Natural killer cell (primary cell): ENCODE measurements around the gene SERINC4. TPM values are rescaled to one million over a fixed set of nuclear protein-coding genes. Genes with fewer than 3 reads are reported as not detected.
A peak's percentile ranks its signal among the peaks of the same experiment; 100 is the strongest.
"Not testable (repeated sequence)": the region's sequence is repeated elsewhere in the genome, so short reads cannot be mapped to it uniquely, and the experiment has no call there.

ENCODE experiments used
- ATAC-seq, 3 donors: fragments of 150-1000 bp in 2 of 3; fragments of 200-7000 bp in 1 of 3; cut with Tn5 transposase; 1 replicate in 1 of 3; 2 replicates in 2 of 3; pipeline ENCODE4 v1.10.0; 2021; ENCODE audit warnings: mild to moderate bottlenecking in 2 of 3, moderate library complexity in 2 of 3
- DNase-seq, 2 donors: peaks; one replicate each; pipeline versions ENCODE4 v3.0.0 to v3.0.0-alpha.2; 2013 to 2021; ENCODE audit warnings: mixed read lengths in 1 of 2
- H3K27ac ChIP-seq: one replicate; pipeline ENCODE4 v1.5.1; 2013; ENCODE audit warnings: mild to moderate bottlenecking, low read length
- H3K27me3 ChIP-seq: one replicate; pipeline ENCODE4 v1.6.1; 2013; ENCODE audit warnings: low read length; ENCODE audit not compliant: control insufficient read depth, insufficient read depth
- H3K36me3 ChIP-seq: one replicate; pipeline ENCODE4 v1.6.1; 2013; ENCODE audit warnings: low read length; ENCODE audit not compliant: control insufficient read depth, insufficient read depth
- H3K4me1 ChIP-seq: one replicate; pipeline ENCODE4 v1.6.1; 2013; ENCODE audit warnings: low read length; ENCODE audit not compliant: control insufficient read depth, insufficient read depth
- H3K4me3 ChIP-seq: one replicate; pipeline ENCODE4 v1.5.1; 2013; ENCODE audit warnings: low read length
- H3K9me3 ChIP-seq: one replicate; pipeline ENCODE4 v1.6.1; 2013; ENCODE audit warnings: low read length; ENCODE audit not compliant: control insufficient read depth, insufficient read depth
- H3K27ac Mint-ChIP-seq, 2 donors: one replicate each; pipeline ENCODE4 v1.8.0; 2022; ENCODE audit warnings: mild to moderate bottlenecking in 2 of 2, mixed read lengths in 2 of 2, moderate library complexity in 1 of 2
- H3K27me3 Mint-ChIP-seq, 2 donors: one replicate each; pipeline ENCODE4 v1.8.0; 2022; ENCODE audit warnings: low read depth in 2 of 2, mixed read lengths in 2 of 2
- H3K36me3 Mint-ChIP-seq: one replicate; pipeline ENCODE4 v1.8.0; 2022; ENCODE audit warnings: mixed read lengths
- H3K4me1 Mint-ChIP-seq, 2 donors: one replicate each; pipeline ENCODE4 v1.8.0; 2022; ENCODE audit warnings: mixed read lengths in 2 of 2
- H3K4me3 Mint-ChIP-seq: one replicate; pipeline ENCODE4 v1.8.0; 2022; ENCODE audit warnings: mild to moderate bottlenecking, moderate library complexity, mixed read lengths
- H3K9me3 Mint-ChIP-seq, 2 donors: one replicate each; pipeline ENCODE4 v1.8.0; 2022; ENCODE audit warnings: mixed read lengths in 2 of 2
- CTCF ChIP-seq: fragments of 200-600 bp; IDR thresholded peaks from one replicate; pipeline ENCODE4 v1.8.0; 2022; ENCODE audit warnings: antibody characterized with exemption
- WGBS: methylation state at CpG from one replicate; pipeline ENCODE4 v1.1.7; 2013; ENCODE audit warnings: missing lambda C conversion rate; ENCODE audit not compliant: insufficient coverage; 5-methylcytosine and 5-hydroxymethylcytosine counted together
- intact Hi-C: fragments of 100-400 bp; cut with micrococcal nuclease; formaldehyde crosslinking; loops from one replicate; pipeline ENCODE4 v1.14.2; 2022
- total RNA-seq, 4 donors: library from RNA; stranded (reverse); fragments of 120-200 nt in 1 of 4; gene quantifications; one replicate each; pipeline versions ENCODE4 v1.2.3 to v1.2.4, GENCODE V29; 2013 to 2022

SERINC4 gene
- total RNA-seq, 3 donors from 2014 or later (not counting 1 experiment from before 2014, with no cell fraction given) = 0.18 to 0.25 TPM; not detected in 1

- no peak for TF ChIP-seq CTCF
These were observed 28.1 kb upstream of the SERINC4 start for GRCh38 chr15:43828061-43828657.

GRCh38 chr15:43826508-43827341, 26.7 kb upstream of the SERINC4 start, which contains the start of gene WDR76:
TSS of gene WDR76 (plus strand) at chr15:43827002. CDS start at chr15:43827033, 31 bp downstream.
- Histone ChIP-seq H3K27ac (peak within 1 kb of the TSS; percentile 85), H3K4me3 (peak within 1 kb of the TSS; percentile 58), H3K4me1 (peaks cover 34% of the 10 kb centered on the region), H3K36me3 (peaks cover 3% of the 10 kb centered on the region), H3K27me3 (no peaks in the 10 kb centered on the region), H3K9me3 (no peaks in the 10 kb centered on the region)
- no peaks in the 10 kb centered on the region for H3K27me3 Mint-ChIP-seq
- DNase-seq = peak; percentile 68 to 85
- no peak for TF ChIP-seq CTCF
- peak; percentile 67 to 76 (median 70) for ATAC-seq
- WGBS = 7% methylated on average over 47 of the region's 48 CpGs
- peak within 1 kb of the TSS; percentile 86 to 99 for H3K27ac Mint-ChIP-seq
- H3K36me3 Mint-ChIP-seq = no peaks in the 10 kb centered on the region
- H3K4me3 Mint-ChIP-seq = peak within 1 kb of the TSS; percentile 90
- H3K4me1 Mint-ChIP-seq = peaks cover 33 to 41% of the 10 kb centered on the region in 2 donors
- intact Hi-C loops = no loop called here
- no peaks in the 10 kb centered on the region for H3K9me3 Mint-ChIP-seq

More at GRCh38 chr15:43828061-43828657, 28.1 kb upstream of the SERINC4 start:
- H3K27ac Mint-ChIP-seq = peak overlapping the region; percentile 86 to 99
- H3K36me3 Mint-ChIP-seq = no peaks in the 10 kb centered on the region
- H3K36me3 ChIP-seq = no peaks in the 10 kb centered on the region
- H3K4me1 Mint-ChIP-seq = peaks cover 30 to 44% of the 10 kb centered on the region in 2 donors
- H3K9me3 Mint-ChIP-seq = no peaks in the 10 kb centered on the region
- H3K9me3 ChIP-seq = no peaks in the 10 kb centered on the region
- no peak overlapping the region for H3K4me3 ChIP-seq
- H3K4me3 Mint-ChIP-seq = peak overlapping the region; percentile 90
- ATAC-seq = no peak
- peaks cover 37% of the 10 kb centered on the region for H3K4me1 ChIP-seq
- H3K27me3 Mint-ChIP-seq = no peaks in the 10 kb centered on the region
- WGBS = 23% methylated on average over 2 of the region's 6 CpGs
- peak overlapping the region; percentile 85 for H3K27ac ChIP-seq
- H3K27me3 ChIP-seq = no peaks in the 10 kb centered on the region
- intact Hi-C loops = no loop called here
- DNase-seq = peak in 1 of 2 donors; percentile 52

GRCh38 chr15:43826029-43826507, 26.0 kb upstream of the SERINC4 start:
- Mint-ChIP-seq H3K27ac (peak overlapping the region; percentile 86 to 99), H3K27me3 (no peaks in the 10 kb centered on the region), H3K4me1 (peaks cover 39 to 45% of the 10 kb centered on the region in 2 donors), H3K9me3 (no peaks in the 10 kb centered on the region), H3K4me3 (peak overlapping the region; percentile 90), H3K36me3 (no peaks in the 10 kb centered on the region)
- intact Hi-C loops = no loop called here
- peaks cover 34% of the 10 kb centered on the region for H3K4me1 ChIP-seq
- H3K27ac ChIP-seq = peak overlapping the region; percentile 85
- DNase-seq (no peak), ATAC-seq (no peak)
- TF ChIP-seq CTCF = no peak
- H3K9me3 ChIP-seq = no peaks in the 10 kb centered on the region
- H3K4me3 ChIP-seq = no peak overlapping the region
- H3K36me3 ChIP-seq = peaks cover 3% of the 10 kb centered on the region
- WGBS = 96% methylated on average over 11 of the region's 11 CpGs
- no peaks in the 10 kb centered on the region for H3K27me3 ChIP-seq

- H3K27me3 Mint-ChIP-seq, H3K36me3 ChIP-seq, H3K4me3 ChIP-seq, H3K9me3 ChIP-seq, ATAC-seq, intact Hi-C loops, H3K9me3 Mint-ChIP-seq, DNase-seq, H3K27me3 ChIP-seq, H3K27ac ChIP-seq, H3K36me3 Mint-ChIP-seq: not testable (repeated sequence)
- peaks cover 34% of the 10 kb centered on the region for H3K4me1 ChIP-seq
- WGBS = 98% methylated on average over 11 of the region's 11 CpGs
- peaks cover 41 to 46% of the 10 kb centered on the region in 2 donors for H3K4me1 Mint-ChIP-seq
- H3K27ac Mint-ChIP-seq = peak overlapping the region; percentile 86 to 99
- H3K4me3 Mint-ChIP-seq = peak overlapping the region; percentile 90
These were observed 25.3 kb upstream of the SERINC4 start for GRCh38 chr15:43825305-43825704.
